ENCODE data around the gene LRRFIP2. TPM values are rescaled to one million over a fixed set of nuclear protein-coding genes. Genes with fewer than 3 reads are reported as not detected.
A peak's percentile ranks its signal among the peaks of the same experiment; 100 is the strongest.
"Not testable (repeated sequence)": the region's sequence is repeated elsewhere in the genome, so short reads cannot be mapped to it uniquely, and the experiment has no call there.

LRRFIP2 gene
- total RNA-seq: 135 TPM
- long read RNA-seq, partial matches to known transcripts: 39 of 223 reads
- long read RNA-seq, other reads (novel, unspliced or antisense): 170 of 223 reads

GRCh38 chr3:37174532-37175126 lies at the start of gene LRRFIP2:
Gene LRRFIP2 (minus strand): TSS chr3:37174582. CDS start chr3:37148983, 25,599 bp downstream.
- intact Hi-C loops (cut with DNase I): loop anchor here (5.0 kb wide), 1 partner anchor 38 kb away; no protein-coding TSS in a partner anchor
- DNase-seq (ENCODE audit: low spot score): no peak

DNA sequence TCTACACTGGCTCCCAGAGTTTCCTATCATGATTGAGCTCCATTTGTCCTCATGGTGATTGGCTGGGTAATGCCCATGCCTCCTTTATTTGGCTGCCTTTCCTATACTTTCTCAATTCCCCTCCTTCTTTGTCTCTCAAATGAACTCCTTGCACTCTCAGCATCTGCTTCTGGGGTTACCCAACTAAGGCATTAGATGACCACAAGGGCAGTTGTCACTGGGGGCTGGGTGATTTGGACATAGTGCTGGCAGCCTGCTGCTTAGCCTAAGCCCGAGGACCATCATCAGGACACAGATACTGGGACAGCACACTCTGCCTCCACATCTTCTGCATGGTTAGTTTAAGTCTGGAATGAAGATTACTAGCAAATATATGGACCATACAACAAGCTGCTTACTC lies 49.2 kb upstream of the LRRFIP2 start:
- no peak for DNase-seq (ENCODE audit: low spot score)
- intact Hi-C loops (cut with DNase I): no loop called here

- no peak for DNase-seq (ENCODE audit: low spot score)
- intact Hi-C loops (cut with DNase I): no loop called here
Measured at GRCh38 chr3:37223141-37223558, 48.8 kb upstream of the LRRFIP2 start.

DNA sequence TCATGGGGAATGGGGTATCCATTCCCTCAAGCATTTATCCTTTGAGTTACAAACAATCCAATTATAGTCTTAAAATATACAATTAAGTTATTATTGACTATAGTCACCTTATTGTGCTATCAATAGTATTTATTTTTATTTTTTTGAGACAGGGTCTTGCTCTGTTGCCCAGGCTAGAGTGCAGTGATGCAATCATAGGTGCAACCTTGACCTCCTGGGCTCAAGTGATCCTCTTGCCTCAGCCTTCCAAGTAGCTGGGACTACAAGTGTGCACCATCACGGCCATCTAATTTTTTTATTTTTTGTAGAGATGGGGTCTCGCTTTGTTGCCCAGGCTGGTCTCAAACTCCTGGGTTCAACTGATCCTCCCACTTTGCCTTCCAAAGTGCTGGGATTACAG lies 48.2 kb upstream of the LRRFIP2 start:
- DNase-seq (ENCODE audit: low spot score); intact Hi-C loops (cut with DNase I): not testable (repeated sequence)

- intact Hi-C loops (cut with DNase I): no loop called here
- no peak for DNase-seq (ENCODE audit: low spot score)
Measured at GRCh38 chr3:37221407-37221806, 47.0 kb upstream of the LRRFIP2 start.

DNA sequence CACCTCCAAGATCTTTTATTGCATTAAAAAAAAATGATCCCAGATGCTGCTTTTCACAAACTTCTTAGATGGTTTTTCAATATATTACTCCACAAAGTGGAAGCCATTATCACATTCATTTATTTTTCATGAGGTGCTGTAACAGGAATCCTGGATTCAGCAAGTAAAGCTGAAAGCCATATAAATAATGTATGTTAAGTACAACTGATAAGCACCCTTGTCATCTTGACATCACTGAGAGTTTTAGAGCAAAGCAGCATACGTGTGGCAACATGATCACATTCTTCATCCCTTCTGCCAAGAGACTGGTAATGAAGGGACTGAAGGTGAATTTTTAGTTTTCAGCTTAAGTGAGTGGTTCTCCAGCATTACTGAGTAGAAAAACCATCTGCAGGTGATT lies 44.9 kb upstream of the LRRFIP2 start:
- intact Hi-C loops (cut with DNase I): loop anchor here (10.0 kb wide), 2 partner anchors 314 to 484 kb away; no protein-coding TSS in a partner anchor
- DNase-seq (ENCODE audit: low spot score): no peak

DNA sequence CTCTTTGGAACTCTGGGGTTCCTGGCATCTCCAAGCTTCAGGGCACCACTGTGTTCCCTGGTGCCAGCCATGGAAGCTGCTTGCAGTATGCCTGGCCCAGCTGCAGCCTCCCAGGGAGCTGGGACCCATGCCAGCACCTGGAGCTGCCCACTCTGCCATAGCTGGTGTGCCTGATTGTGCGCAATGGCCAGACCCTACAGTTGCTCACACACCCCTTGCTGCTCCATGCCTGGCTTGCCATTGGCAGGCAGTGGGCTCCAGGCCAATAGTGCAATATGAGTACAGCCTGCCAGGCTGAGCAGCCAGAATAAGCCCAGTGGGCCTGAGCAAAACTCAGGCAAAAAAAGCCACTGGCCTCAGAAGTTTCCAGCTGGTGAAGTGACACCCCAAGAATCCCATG lies 43.8 kb upstream of the LRRFIP2 start:
- DNase-seq (ENCODE audit: low spot score): peak; percentile 82
- intact Hi-C loops (cut with DNase I): loop anchor here (10.0 kb wide), 2 partner anchors 313 to 483 kb away; no protein-coding TSS in a partner anchor

DNA sequence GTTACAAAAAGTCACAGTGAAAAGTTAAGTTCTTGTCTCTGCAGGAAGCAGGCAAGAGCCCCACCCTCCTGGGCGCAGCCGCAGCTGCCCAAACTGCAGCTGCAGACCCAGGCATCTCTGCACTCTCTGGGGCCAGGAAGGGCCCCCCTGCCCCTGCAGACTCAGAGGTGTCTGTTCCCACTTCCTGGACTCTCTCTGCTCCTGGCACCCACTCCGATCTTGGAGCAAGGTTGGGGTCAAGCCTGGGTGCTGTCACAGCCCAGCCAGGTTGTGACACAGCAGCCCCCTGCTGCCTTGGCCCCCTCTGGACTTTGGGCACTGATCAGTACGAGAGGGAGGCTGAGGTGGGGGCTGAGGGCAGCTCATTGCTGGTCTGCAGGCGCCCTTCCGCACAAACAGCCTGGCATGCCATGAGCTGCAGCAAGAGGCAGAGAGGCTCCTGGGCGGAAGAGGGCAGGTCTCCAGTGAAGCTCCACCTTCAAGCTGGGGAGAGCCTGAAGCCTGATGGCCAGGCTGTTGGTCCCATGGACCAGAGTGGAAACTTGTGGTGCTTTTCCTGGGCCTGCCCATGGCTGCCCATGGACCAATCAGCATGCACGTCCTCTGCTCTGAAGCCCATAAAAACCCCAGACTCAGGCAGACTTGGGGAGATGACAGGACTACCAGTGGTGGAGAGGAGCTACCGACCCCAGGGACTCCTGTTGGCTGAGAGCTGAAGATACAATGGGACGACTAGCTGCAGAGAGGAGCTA lies 42.9 kb upstream of the LRRFIP2 start:
- intact Hi-C loops (cut with DNase I): loop anchor here (10.0 kb wide), 2 partner anchors 312 to 482 kb away; no protein-coding TSS in a partner anchor
- DNase-seq (ENCODE audit: low spot score): no peak

DNA sequence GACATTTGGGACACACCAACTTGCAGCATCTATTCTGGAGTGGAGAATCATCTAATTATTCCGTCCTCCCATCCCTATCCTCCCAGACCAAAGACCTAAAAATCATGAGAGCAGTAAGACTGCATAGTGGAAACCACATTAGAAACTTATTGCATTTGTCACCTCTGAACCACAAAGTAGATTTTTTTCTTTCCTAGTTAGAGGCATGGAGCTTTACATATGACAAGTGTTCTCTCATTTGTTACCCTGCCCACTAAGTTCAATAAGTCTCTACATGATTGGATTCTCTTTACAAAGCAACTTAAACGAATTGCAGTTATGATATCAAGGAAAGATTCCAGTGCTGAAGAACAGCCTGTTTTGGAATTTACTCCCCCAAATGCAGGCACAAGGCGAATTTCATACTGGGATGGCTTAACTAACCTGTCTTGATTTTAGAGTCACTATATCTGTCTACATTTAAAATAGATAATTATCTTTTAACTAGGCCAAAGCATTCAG lies 42.3 kb upstream of the LRRFIP2 start:
- no peak for DNase-seq (ENCODE audit: low spot score)
- intact Hi-C loops (cut with DNase I): loop anchor here (10.0 kb wide), 2 partner anchors 312 to 482 kb away; no protein-coding TSS in a partner anchor

GRCh38 chr3:37214076-37214475 lies 39.7 kb upstream of the LRRFIP2 start:
- intact Hi-C loops (cut with DNase I): loop anchor here (5.0 to 10.0 kb wide), 4 partner anchors 42 to 479 kb away; partner anchors contain the start of gene LRRFIP2
- no peak for DNase-seq (ENCODE audit: low spot score)

DNA sequence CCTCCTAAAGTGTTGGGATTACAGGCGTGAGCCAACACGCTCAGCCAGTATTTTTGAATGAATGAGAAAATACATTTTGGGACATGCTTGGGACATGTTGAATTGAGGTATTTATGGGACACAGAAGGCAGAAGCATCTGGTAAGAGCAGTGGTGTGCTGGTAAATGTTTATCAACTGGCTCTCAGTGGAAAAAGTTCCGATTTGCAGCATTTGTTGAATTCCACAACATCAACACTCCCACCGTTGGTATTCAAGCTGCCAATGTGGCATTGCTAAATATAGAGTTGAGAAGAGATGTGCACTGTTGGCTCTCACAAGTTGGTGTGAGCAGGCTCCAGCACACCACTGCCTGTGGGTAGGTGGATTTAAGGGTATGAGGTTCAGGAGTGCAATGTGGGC lies 35.8 kb upstream of the LRRFIP2 start:
- DNase-seq (ENCODE audit: low spot score): no peak
- intact Hi-C loops (cut with DNase I): loop anchor here (5.0 to 10.0 kb wide), 4 partner anchors 38 to 475 kb away; partner anchors contain the start of gene LRRFIP2

- DNase-seq (ENCODE audit: low spot score); intact Hi-C loops (cut with DNase I): not testable (repeated sequence)
Measured at GRCh38 chr3:37208576-37208975, 34.2 kb upstream of the LRRFIP2 start.

- intact Hi-C loops (cut with DNase I); DNase-seq (ENCODE audit: low spot score): not testable (repeated sequence)
Measured at GRCh38 chr3:37208008-37208407, 33.6 kb upstream of the LRRFIP2 start.

GRCh38 chr3:37206041-37206440 lies 31.7 kb upstream of the LRRFIP2 start:
- not testable (repeated sequence) for DNase-seq (ENCODE audit: low spot score)

DNA sequence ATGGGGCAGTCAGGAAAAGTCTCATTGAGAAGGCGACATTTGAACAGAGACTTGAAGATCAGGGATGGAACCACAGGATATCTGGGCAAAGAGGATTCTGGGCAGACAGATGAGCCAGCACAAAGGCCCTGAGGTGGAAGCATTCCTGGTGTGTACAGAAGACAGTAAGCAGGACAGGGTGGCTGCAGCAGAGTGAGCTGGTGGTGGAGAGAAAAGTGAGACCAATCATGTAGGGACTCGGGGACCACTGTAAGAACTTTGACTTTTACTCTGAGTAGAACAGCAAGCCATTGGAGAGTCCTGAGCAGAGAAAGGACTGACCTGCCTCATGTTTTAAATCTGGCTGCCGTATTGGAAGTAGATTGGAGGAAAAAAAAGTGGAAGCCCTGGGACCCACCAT lies 29.9 kb upstream of the LRRFIP2 start:
- DNase-seq (ENCODE audit: low spot score): no peak
- intact Hi-C loops (cut with DNase I): no loop called here

More at GRCh38 chr3:37206041-37206440, 31.7 kb upstream of the LRRFIP2 start:
- intact Hi-C loops (cut with DNase I): not testable (repeated sequence)

- no peak for DNase-seq (ENCODE audit: low spot score)
- intact Hi-C loops (cut with DNase I): no loop called here
Measured at GRCh38 chr3:37202035-37202434, 27.7 kb upstream of the LRRFIP2 start.

DNA sequence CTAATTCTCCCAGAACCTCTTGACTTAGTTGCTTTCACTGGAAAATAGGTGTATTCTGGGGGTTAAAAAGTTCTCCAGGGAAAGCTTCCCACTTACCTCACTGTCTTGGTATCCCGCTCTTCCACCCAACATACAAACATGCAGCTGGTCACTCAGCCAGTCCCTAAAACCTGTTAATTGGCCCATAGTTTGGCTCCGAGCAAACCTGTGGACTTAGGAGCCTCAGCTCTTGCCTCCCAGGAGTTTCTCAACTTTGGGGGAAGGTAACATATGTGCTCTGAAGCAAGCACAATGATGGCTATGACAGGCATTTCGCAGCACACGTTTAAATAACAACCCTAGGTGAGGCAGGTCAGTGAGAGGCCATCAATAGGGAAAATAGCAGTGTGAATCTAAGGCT lies 25.8 kb upstream of the LRRFIP2 start:
- intact Hi-C loops (cut with DNase I): no loop called here
- DNase-seq (ENCODE audit: low spot score): no peak

DNA sequence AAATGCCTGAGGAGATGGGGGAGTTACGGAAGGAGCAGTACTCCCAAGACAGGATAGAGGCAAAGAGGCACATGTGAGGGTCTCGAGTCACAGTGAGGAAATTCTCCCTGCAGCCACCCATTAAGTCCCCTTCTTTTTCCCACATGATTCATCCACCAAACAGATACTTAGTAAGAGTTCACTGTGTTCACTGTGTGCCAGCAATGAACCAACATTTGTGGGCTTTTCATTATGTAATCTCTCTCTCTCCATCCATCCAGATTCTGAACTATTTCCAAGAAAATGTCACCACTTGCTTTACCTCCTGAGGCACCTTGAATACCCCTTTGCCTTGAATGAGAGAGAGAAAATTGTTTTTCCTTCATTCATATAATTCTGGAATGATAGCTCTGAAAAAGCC lies 24.6 kb upstream of the LRRFIP2 start:
- intact Hi-C loops (cut with DNase I): no loop called here
- no peak for DNase-seq (ENCODE audit: low spot score)

GRCh38 chr3:37198547-37198946 lies 24.2 kb upstream of the LRRFIP2 start:
- intact Hi-C loops (cut with DNase I): no loop called here
- no peak for DNase-seq (ENCODE audit: low spot score)

GRCh38 chr3:37197810-37198371 lies 23.5 kb upstream of the LRRFIP2 start:
- intact Hi-C loops (cut with DNase I): no loop called here
- DNase-seq (ENCODE audit: low spot score): no peak
